B cell (primary cell): ENCODE data around the gene UNC119. TPM values are rescaled to one million over a fixed set of nuclear protein-coding genes. Genes with fewer than 3 reads are reported as not detected.

Experiments used
- ATAC-seq: fragments of 200-7000 bp; cut with Tn5 transposase; one replicate; pipeline ENCODE4 v1.10.0; 2021; ENCODE audit warnings: low read depth, mild to moderate bottlenecking, moderate number of reproducible peaks, moderate library complexity
- CTCF ChIA-PET: fragments of 350-600 bp; sonication (Branson Sonifier 250); formaldehyde crosslinking; loops from one replicate; lab custom pipeline; 2021; ENCODE audit warnings: antibody characterized with exemption, inconsistent platforms; lab: Charles Lee
- POLR2A ChIA-PET: fragments of 350-600 bp; sonication (Branson Sonifier 250); formaldehyde crosslinking; loops from one replicate; lab custom pipeline; 2021; ENCODE audit warnings: antibody characterized with exemption; lab: Charles Lee
- DNase-seq: peaks from one replicate; pipeline ENCODE4 v3.0.0; 2013
- H2AFZ ChIP-seq: 2 replicates; pipeline ENCODE4 v1.6.1; 2012; ENCODE audit warnings: mild to moderate bottlenecking, low read depth, low read length; ENCODE audit not compliant: insufficient read depth, poor library complexity, severe bottlenecking
- H3K27ac ChIP-seq, 2 donors: 1 replicate in 1 of 2; 2 replicates in 1 of 2; pipeline ENCODE4 v1.5.1; 2012 to 2013; ENCODE audit warnings: low read length in 2 of 2, mild to moderate bottlenecking in 2 of 2, moderate library complexity in 1 of 2
- H3K27me3 ChIP-seq, 4 experiments: fragments of 200-600 bp in 1 of 4; sonication (generic) in 1 of 4; replicated peaks in 1 of 4; 1 replicate in 2 of 4; 2 replicates in 2 of 4; pipeline versions ENCODE4 v1.6.1 to v1.7.0; 2013 to 2016; ENCODE audit warnings: low read length in 3 of 4, mild to moderate bottlenecking in 2 of 4, mixed read lengths in 1 of 4, moderate library complexity in 1 of 4; ENCODE audit not compliant: insufficient read depth in 4 of 4, control insufficient read depth in 3 of 4; ENCODE audit errors: control extremely low read depth in 1 of 4
- H3K36me3 ChIP-seq, 2 experiments: replicated peaks in 1 of 2; 1 replicate in 1 of 2; 2 replicates in 1 of 2; pipeline versions ENCODE4 v1.6.1 to v1.7.1; 2013; ENCODE audit warnings: low read length in 1 of 2; ENCODE audit not compliant: insufficient read depth in 2 of 2, control insufficient read depth in 1 of 2; ENCODE audit errors: control extremely low read depth in 1 of 2, extremely low read depth in 1 of 2
- H3K4me1 ChIP-seq, 2 donors: fragments of 200-600 bp in 1 of 2; sonication (generic) in 1 of 2; 1 replicate in 1 of 2; 2 replicates in 1 of 2; pipeline versions ENCODE4 v1.5.1 to v1.6.1; 2013 to 2017; ENCODE audit warnings: low read length in 2 of 2; ENCODE audit not compliant: control insufficient read depth in 2 of 2, insufficient read depth in 2 of 2
- H3K4me2 ChIP-seq: replicated peaks from 2 replicates; pipeline ENCODE3; 2012; ENCODE audit warnings: mild to moderate bottlenecking, low read depth, low read length; ENCODE audit not compliant: poor library complexity, severe bottlenecking
- H3K4me3 ChIP-seq, 5 experiments: fragments of 200-600 bp in 1 of 5; sonication (generic) in 1 of 5; 1 replicate in 3 of 5; 2 replicates in 2 of 5; pipeline versions ENCODE4 v1.5.1 to v1.7.0; 2011 to 2016; ENCODE audit warnings: low read length in 4 of 5, mild to moderate bottlenecking in 4 of 5, low read depth in 2 of 5, control low read depth in 1 of 5, moderate library complexity in 1 of 5; ENCODE audit not compliant: insufficient read depth in 1 of 5; ENCODE audit errors: control extremely low read depth in 1 of 5, extremely low read depth in 1 of 5
- H3K79me2 ChIP-seq: fragments of 200-600 bp; sonication (generic); one replicate; pipeline ENCODE4 v1.6.0; 2016; ENCODE audit warnings: low read length; ENCODE audit not compliant: control insufficient read depth, insufficient read depth
- H3K9ac ChIP-seq: fragments of 200-600 bp; sonication (generic); 2 replicates; pipeline ENCODE4 v1.6.1; 2017; ENCODE audit warnings: mild to moderate bottlenecking, low read length, moderate library complexity
- H3K9me3 ChIP-seq, 3 donors: one replicate each; pipeline versions ENCODE4 v1.6.1 to v1.7.1; 2013; ENCODE audit warnings: low read length in 2 of 3; ENCODE audit not compliant: control insufficient read depth in 2 of 3, insufficient read depth in 1 of 3; ENCODE audit errors: control extremely low read depth in 1 of 3
- H4K20me1 ChIP-seq: 2 replicates; pipeline ENCODE4 v1.6.0; 2012; ENCODE audit warnings: mild to moderate bottlenecking, low read length; ENCODE audit not compliant: insufficient read depth, control insufficient read depth, poor library complexity, severe bottlenecking
- H3K27ac Mint-ChIP-seq: one replicate; pipeline ENCODE4 v1.8.0; 2021; ENCODE audit warnings: mixed read lengths
- H3K27me3 Mint-ChIP-seq: one replicate; pipeline ENCODE4 v1.8.0; 2021; ENCODE audit warnings: mixed read lengths
- H3K4me1 Mint-ChIP-seq: one replicate; pipeline ENCODE4 v1.8.0; 2021; ENCODE audit warnings: mixed read lengths
- H3K4me3 Mint-ChIP-seq: one replicate; pipeline ENCODE4 v1.8.0; 2021; ENCODE audit warnings: mixed read lengths
- H3K9me3 Mint-ChIP-seq: one replicate; pipeline ENCODE4 v1.8.0; 2022; ENCODE audit warnings: mixed read lengths; ENCODE audit not compliant: insufficient read depth
- EZH2 ChIP-seq: IDR thresholded peaks from 2 replicates; pipeline ENCODE4 v1.6.1; 2012; ENCODE audit warnings: borderline replicate concordance, low read depth, mild to moderate bottlenecking, moderate library complexity, low read length; ENCODE audit not compliant: insufficient read depth, poor library complexity, severe bottlenecking
- WGBS: methylation state at CpG from one replicate; pipeline ENCODE4 v1.1.5; 2013; ENCODE audit warnings: missing lambda C conversion rate; ENCODE audit not compliant: insufficient coverage; 5-methylcytosine and 5-hydroxymethylcytosine counted together
- intact Hi-C: fragments of 100-400 bp; cut with micrococcal nuclease; formaldehyde crosslinking; loops from one replicate; pipeline ENCODE4 v1.10.0; 2022
- polyA plus RNA-seq: library from polyadenylated mRNA; depleted of rRNA; stranded (reverse); fragments of >200 nt; gene quantifications from 2 replicates; pipeline ENCODE4 v1.2.3, GENCODE V29; 2012
- total RNA-seq, 2 donors: library from RNA; stranded (reverse); fragments of 120-200 nt in 1 of 2; gene quantifications; 1 replicate in 1 of 2; 2 replicates in 1 of 2; pipeline versions ENCODE4 v1.2.3 to v1.2.4, GENCODE V29; 2013 to 2022
- TF ChIP-seq, protein P1 (sequence below): fragments of 200-600 bp; IDR thresholded peaks from one replicate; pipeline ENCODE4 v1.8.0; 2022; ENCODE audit warnings: antibody characterized with exemption, mild to moderate bottlenecking

The UNC119 gene
- total and polyA plus RNA-seq, 2 donors (not counting 1 experiment from before 2014, with no cell fraction given) = 75.3 to 174 TPM

DNA sequence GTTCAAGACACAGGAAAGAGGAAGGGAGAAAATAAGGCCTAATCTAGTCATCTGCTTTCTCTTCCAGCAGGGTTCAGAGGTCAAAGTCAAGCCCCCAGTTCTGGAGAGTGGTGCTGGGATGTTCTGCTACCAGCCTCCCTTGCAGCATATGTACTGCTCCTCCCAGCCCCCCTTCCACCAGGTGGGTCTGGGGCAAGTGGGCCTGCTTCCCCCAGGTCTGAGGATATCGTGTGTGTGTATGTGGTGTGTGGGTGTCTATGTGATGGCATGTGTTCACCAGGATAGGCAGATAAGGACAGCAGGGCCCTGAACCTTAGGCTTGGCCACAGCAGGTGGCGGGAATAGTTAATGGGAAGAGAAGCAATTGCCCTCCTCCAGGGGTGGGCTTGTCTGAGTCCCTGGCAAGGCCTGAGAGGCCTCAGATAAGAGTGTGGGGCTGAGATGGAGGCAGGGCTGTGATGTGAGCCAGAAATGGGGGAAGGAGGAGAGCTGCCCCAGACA, 25.2 kb downstream of the UNC119 start:
- 92% methylated on average over 1 of the region's 2 CpGs for WGBS
- Histone ChIP-seq H3K79me2 (no peaks in the 10 kb centered on the region), H3K4me2 (no peak overlapping the region), H3K27me3 (peaks cover 0 to 2% (median 0%) of the 10 kb centered on the region in 4 experiments), H3K27ac (no peak overlapping the region), H3K36me3 (no peaks in the 10 kb centered on the region), H4K20me1 (no peaks in the 10 kb centered on the region), H3K9ac (no peak overlapping the region), H3K4me1 (no peaks in the 10 kb centered on the region), H3K9me3 (no peaks in the 10 kb centered on the region), H2AFZ (no peak overlapping the region), H3K4me3 (no peak overlapping the region)
- intact Hi-C loops = no loop called here
- ChIA-PET CTCF (interaction anchor here (0.6 to 0.7 kb wide), 3 partner anchors 16 to 237 kb away, joined by 3 to 7 read pairs (median 4); no protein-coding TSS in a partner anchor), POLR2A (no interaction called here)
- no peak overlapping the region for H3K4me3 Mint-ChIP-seq
- H3K4me1 Mint-ChIP-seq = no peaks in the 10 kb centered on the region
- DNase-seq (no peak), ATAC-seq (no peak)
- peaks cover 3% of the 10 kb centered on the region for H3K27me3 Mint-ChIP-seq
- TF ChIP-seq EZH2 = no peak
- TF ChIP-seq, protein P1, sequence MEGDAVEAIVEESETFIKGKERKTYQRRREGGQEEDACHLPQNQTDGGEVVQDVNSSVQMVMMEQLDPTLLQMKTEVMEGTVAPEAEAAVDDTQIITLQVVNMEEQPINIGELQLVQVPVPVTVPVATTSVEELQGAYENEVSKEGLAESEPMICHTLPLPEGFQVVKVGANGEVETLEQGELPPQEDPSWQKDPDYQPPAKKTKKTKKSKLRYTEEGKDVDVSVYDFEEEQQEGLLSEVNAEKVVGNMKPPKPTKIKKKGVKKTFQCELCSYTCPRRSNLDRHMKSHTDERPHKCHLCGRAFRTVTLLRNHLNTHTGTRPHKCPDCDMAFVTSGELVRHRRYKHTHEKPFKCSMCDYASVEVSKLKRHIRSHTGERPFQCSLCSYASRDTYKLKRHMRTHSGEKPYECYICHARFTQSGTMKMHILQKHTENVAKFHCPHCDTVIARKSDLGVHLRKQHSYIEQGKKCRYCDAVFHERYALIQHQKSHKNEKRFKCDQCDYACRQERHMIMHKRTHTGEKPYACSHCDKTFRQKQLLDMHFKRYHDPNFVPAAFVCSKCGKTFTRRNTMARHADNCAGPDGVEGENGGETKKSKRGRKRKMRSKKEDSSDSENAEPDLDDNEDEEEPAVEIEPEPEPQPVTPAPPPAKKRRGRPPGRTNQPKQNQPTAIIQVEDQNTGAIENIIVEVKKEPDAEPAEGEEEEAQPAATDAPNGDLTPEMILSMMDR = no peak
- H3K27ac Mint-ChIP-seq = no peak overlapping the region
- H3K9me3 Mint-ChIP-seq = no peaks in the 10 kb centered on the region

DNA sequence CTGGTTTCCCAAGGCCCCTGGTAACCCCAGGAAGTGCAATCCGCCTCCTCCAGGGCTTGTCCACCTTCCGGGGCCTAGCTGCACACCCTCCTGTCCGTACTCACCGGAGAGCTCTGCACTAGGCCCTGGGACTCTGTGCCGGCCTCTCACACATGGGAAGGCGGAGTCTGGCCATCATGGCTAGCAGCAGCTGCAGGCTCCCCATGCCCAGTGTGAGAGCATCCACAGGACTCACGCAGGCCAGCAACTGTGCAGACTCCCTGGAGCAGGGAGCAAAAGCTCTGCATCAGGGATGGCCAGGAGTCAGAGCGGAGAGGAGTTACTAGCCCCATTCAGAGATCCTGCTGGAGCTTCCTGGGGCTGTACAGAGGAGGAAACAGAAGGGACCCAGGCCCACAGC, 26.0 kb downstream of the UNC119 start:
- H2AFZ ChIP-seq = no peak overlapping the region
- no peaks in the 10 kb centered on the region for H4K20me1 ChIP-seq
- no peak overlapping the region for H3K4me3 ChIP-seq
- ATAC-seq (no peak), DNase-seq (no peak)
- TF ChIP-seq, protein P1 = no peak
- no peak for TF ChIP-seq EZH2
- H3K27me3 ChIP-seq = peaks cover 0 to 1% (median 0%) of the 10 kb centered on the region in 4 experiments
- Mint-ChIP-seq H3K27ac (no peak overlapping the region), H3K4me3 (no peak overlapping the region), H3K27me3 (peaks cover 3% of the 10 kb centered on the region), H3K9me3 (no peaks in the 10 kb centered on the region), H3K4me1 (no peaks in the 10 kb centered on the region)
- H3K4me2 ChIP-seq = no peak overlapping the region
- no peak overlapping the region for H3K9ac ChIP-seq
- CTCF ChIA-PET = interaction anchor here (0.6 to 0.7 kb wide), 2 partner anchors 17 to 40 kb away, joined by 4 to 7 read pairs; no protein-coding TSS in a partner anchor
- no peaks in the 10 kb centered on the region for H3K79me2 ChIP-seq
- WGBS = 86% methylated on average over 8 of the region's 8 CpGs
- intact Hi-C loops = no loop called here
- H3K27ac ChIP-seq = no peak overlapping the region
- H3K9me3 ChIP-seq = no peaks in the 10 kb centered on the region
- H3K4me1 ChIP-seq = no peaks in the 10 kb centered on the region
- POLR2A ChIA-PET = no interaction called here
- H3K36me3 ChIP-seq = no peaks in the 10 kb centered on the region
